H1 (cell line): Measurements from ENCODE around the gene KCNC2. TPM values are rescaled to one million over a fixed set of nuclear protein-coding genes. Genes with fewer than 3 reads are reported as not detected.

Experiments
- CTCF ChIA-PET: fragments of 300-600 bp; sonication (Branson Sonifier 250); formaldehyde crosslinking; loops from one replicate; lab custom pipeline; 2021; ENCODE audit not compliant: partially characterized antibody; lab: Charles Lee
- POLR2A ChIA-PET: fragments of 300-600 bp; sonication (Branson Sonifier 250); formaldehyde crosslinking; loops from one replicate; lab custom pipeline; 2021; ENCODE audit warnings: inconsistent platforms; ENCODE audit not compliant: partially characterized antibody; lab: Charles Lee
- DNase-seq, 2 experiments: peaks; one replicate each; pipeline versions ENCODE4 v3.0.0 to v3.0.0-alpha.2; 2010 to 2022; ENCODE audit warnings: low spot score in 2 of 2, low read depth in 1 of 2, mixed read lengths in 1 of 2
- FAIRE-seq: peaks from 2 replicates; lab custom pipeline; 2011; peaks lifted over from hg19 to GRCh38; lab: Jason Lieb, UNC
- H2AFZ ChIP-seq: 2 replicates; pipeline ENCODE4 v1.8.1; 2012; ENCODE audit warnings: low read length, inconsistent platforms
- H2AK5ac ChIP-seq: 2 replicates; pipeline ENCODE4 v1.6.1; 2013; ENCODE audit warnings: low read depth, low read length
- H2BK120ac ChIP-seq: replicated peaks from 2 replicates; pipeline ENCODE3; 2013; ENCODE audit warnings: low read depth, low read length, inconsistent platforms
- H2BK12ac ChIP-seq: 2 replicates; pipeline ENCODE4 v1.6.1; 2013; ENCODE audit warnings: low read depth, low read length
- H2BK15ac ChIP-seq: 2 replicates; pipeline ENCODE4 v1.6.1; 2013; ENCODE audit warnings: low read length
- H2BK20ac ChIP-seq: 2 replicates; pipeline ENCODE4 v1.6.1; 2013; ENCODE audit warnings: low read length
- H2BK5ac ChIP-seq: 2 replicates; pipeline ENCODE4 v1.6.1; 2013; ENCODE audit warnings: low read depth, low read length
- H3K14ac ChIP-seq: 2 replicates; pipeline ENCODE4 v1.6.1; 2013; ENCODE audit warnings: inconsistent platforms; ENCODE audit not compliant: insufficient read length
- H3K18ac ChIP-seq: 2 replicates; pipeline ENCODE4 v1.6.1; 2013; ENCODE audit warnings: low read length; ENCODE audit errors: extremely low read depth
- H3K23ac ChIP-seq: 2 replicates; pipeline ENCODE4 v1.6.1; 2013; ENCODE audit warnings: inconsistent platforms; ENCODE audit not compliant: insufficient read length
- H3K23me2 ChIP-seq: 2 replicates; pipeline ENCODE4 v1.6.1; 2013; ENCODE audit warnings: low read depth, low read length
- H3K27ac ChIP-seq: 2 replicates; pipeline ENCODE4 v1.6.1; 2011; ENCODE audit warnings: low read depth, low read length, inconsistent platforms
- H3K27me3 ChIP-seq, 4 experiments: replicated peaks in 1 of 4; 1 replicate in 1 of 4; 2 replicates in 3 of 4; pipeline versions ENCODE4 v1.6.1 to v1.8.1; 2011 to 2013; ENCODE audit warnings: low read length in 3 of 4, mild to moderate bottlenecking in 3 of 4, inconsistent platforms in 2 of 4, mixed read lengths in 2 of 4, moderate library complexity in 1 of 4; ENCODE audit not compliant: control insufficient read depth in 3 of 4, insufficient read depth in 3 of 4; ENCODE audit errors: extremely low read depth in 1 of 4
- H3K36me3 ChIP-seq, 4 experiments: 2 replicates each; pipeline versions ENCODE4 v1.6.1 to v1.8.1; 2011 to 2013; ENCODE audit warnings: mild to moderate bottlenecking in 4 of 4, low read length in 3 of 4, moderate library complexity in 2 of 4, control low read depth in 1 of 4, inconsistent platforms in 1 of 4; ENCODE audit not compliant: insufficient read depth in 4 of 4, control insufficient read depth in 2 of 4
- H3K4ac ChIP-seq: replicated peaks from 2 replicates; pipeline ENCODE3; 2013; ENCODE audit warnings: low read length, low read depth, mixed read lengths, inconsistent platforms; ENCODE audit not compliant: insufficient read length
- H3K4me1 ChIP-seq, 4 experiments: replicated peaks in 1 of 4; 1 replicate in 1 of 4; 2 replicates in 3 of 4; pipeline versions ENCODE4 v1.6.1 to v1.8.1; 2011 to 2013; ENCODE audit warnings: low read length in 3 of 4, inconsistent platforms in 2 of 4, mixed read lengths in 1 of 4; ENCODE audit not compliant: insufficient read depth in 4 of 4, control insufficient read depth in 3 of 4
- H3K4me2 ChIP-seq, 2 experiments: 2 replicates each; pipeline versions ENCODE4 v1.6.1 to v1.8.1; 2011 to 2013; ENCODE audit warnings: low read depth in 2 of 2, low read length in 2 of 2, control low read depth in 1 of 2, inconsistent platforms in 1 of 2, mild to moderate bottlenecking in 1 of 2; ENCODE audit not compliant: insufficient read depth in 1 of 2
- H3K4me3 ChIP-seq, 4 experiments: fragments of 200-600, 300-600 bp in 1 of 4; sonication (generic), shearing (Covaris generic), sonication (Bioruptor Twin) in 1 of 4; 2 replicates each; pipeline versions ENCODE4 v1.5.1 to v1.8.1; 2011 to 2016; ENCODE audit warnings: low read length in 4 of 4, low read depth in 3 of 4, control low read depth in 2 of 4, inconsistent platforms in 2 of 4, mild to moderate bottlenecking in 2 of 4, mixed read lengths in 1 of 4, moderate library complexity in 1 of 4; ENCODE audit not compliant: insufficient read depth in 2 of 4; ENCODE audit errors: extremely low read depth in 1 of 4
- H3K56ac ChIP-seq: replicated peaks from 2 replicates; pipeline ENCODE3; 2013; ENCODE audit warnings: low read depth, mild to moderate bottlenecking, mixed read lengths, low read length, inconsistent platforms; ENCODE audit not compliant: insufficient read length
- H3K79me1 ChIP-seq: 2 replicates; pipeline ENCODE4 v1.6.1; 2013; ENCODE audit warnings: low read depth, low read length, control low read depth
- H3K79me2 ChIP-seq, 2 experiments: 2 replicates each; pipeline versions ENCODE4 v1.6.1 to v1.8.1; 2012 to 2013; ENCODE audit warnings: low read length in 2 of 2, mild to moderate bottlenecking in 2 of 2, inconsistent platforms in 1 of 2; ENCODE audit not compliant: insufficient read depth in 2 of 2, control insufficient read depth in 1 of 2
- H3K9ac ChIP-seq, 4 experiments: replicated peaks in 1 of 4; 1 replicate in 1 of 4; 2 replicates in 3 of 4; pipeline versions ENCODE4 v1.6.1 to v1.8.1; 2011 to 2013; ENCODE audit warnings: low read depth in 3 of 4, low read length in 3 of 4, control low read depth in 2 of 4, mild to moderate bottlenecking in 2 of 4, moderate library complexity in 2 of 4, inconsistent platforms in 1 of 4; ENCODE audit errors: extremely low read depth in 1 of 4
- H3K9me3 ChIP-seq, 2 experiments: 2 replicates each; pipeline versions ENCODE4 v1.6.1 to v1.8.1; 2012 to 2013; ENCODE audit warnings: mild to moderate bottlenecking in 2 of 2, moderate library complexity in 2 of 2, control low read depth in 1 of 2, inconsistent platforms in 1 of 2, low read depth in 1 of 2, low read length in 1 of 2, mixed read lengths in 1 of 2; ENCODE audit not compliant: insufficient read depth in 2 of 2
- H4K20me1 ChIP-seq, 2 experiments: replicated peaks in 1 of 2; 2 replicates each; pipeline versions ENCODE3 to v1.8.1; 2011 to 2013; ENCODE audit warnings: inconsistent platforms in 2 of 2, low read length in 2 of 2, mild to moderate bottlenecking in 1 of 2; ENCODE audit not compliant: insufficient read depth in 2 of 2, control insufficient read depth in 1 of 2
- H4K5ac ChIP-seq: 2 replicates; pipeline ENCODE4 v1.6.1; 2013; ENCODE audit warnings: low read length, low read depth, mixed read lengths, inconsistent platforms; ENCODE audit not compliant: insufficient read length
- H4K8ac ChIP-seq: 2 replicates; pipeline ENCODE4 v1.8.0; 2013; ENCODE audit warnings: mild to moderate bottlenecking, moderate library complexity, low read length, inconsistent platforms; ENCODE audit not compliant: insufficient read depth; ENCODE audit errors: extremely low read depth
- H4K91ac ChIP-seq: replicated peaks from 2 replicates; pipeline ENCODE3; 2013; ENCODE audit warnings: low read length, mixed read lengths, inconsistent platforms; ENCODE audit not compliant: insufficient read length
- CHD2 ChIP-seq: IDR thresholded peaks from 2 replicates; pipeline ENCODE4 v1.6.1; 2012; ENCODE audit warnings: low read length, improper control_type of control experiment
- EGR1 ChIP-seq: IDR thresholded peaks from 2 replicates; pipeline ENCODE4 v1.6.1; 2011; ENCODE audit warnings: low read depth, low read length, borderline replicate concordance
- EZH2 ChIP-seq: fragments of 200-600 bp; sonication (generic); IDR thresholded peaks from 2 replicates; pipeline ENCODE4 v1.7.1; 2012; ENCODE audit warnings: low read depth, mild to moderate bottlenecking, moderate library complexity, low read length, inconsistent platforms; ENCODE audit not compliant: severe bottlenecking
- KDM5A ChIP-seq: fragments of 200-600 bp; IDR thresholded peaks from 2 replicates; pipeline ENCODE4 v1.7.1; 2012; ENCODE audit warnings: mild to moderate bottlenecking, low read length, inconsistent platforms, mixed read lengths
- MAFK ChIP-seq: IDR thresholded peaks from 2 replicates; pipeline ENCODE4 v1.6.1; 2012; ENCODE audit warnings: low read depth, mild to moderate bottlenecking, improper control_type of control experiment, low read length
- NANOG ChIP-seq: IDR thresholded peaks from 2 replicates; pipeline ENCODE4 v1.6.1; 2011; ENCODE audit warnings: low read length, low read depth, mild to moderate bottlenecking, inconsistent platforms; ENCODE audit not compliant: insufficient read depth, poor library complexity, severe bottlenecking
- RAD21 ChIP-seq, 2 experiments: IDR thresholded peaks in 1 of 2; conservative IDR thresholded peaks in 1 of 2; 2 replicates each; pipeline ENCODE4 v1.6.1; 2011; ENCODE audit warnings: low read depth in 2 of 2, low read length in 2 of 2, improper control_type of control experiment in 1 of 2, inconsistent platforms in 1 of 2, mild to moderate bottlenecking in 1 of 2, moderate library complexity in 1 of 2
- RBBP5 ChIP-seq: IDR thresholded peaks from 2 replicates; pipeline ENCODE4 v1.7.1; 2012; ENCODE audit warnings: low read depth, mild to moderate bottlenecking, inconsistent platforms, low read length, moderate library complexity, borderline replicate concordance
- RXRA ChIP-seq: IDR thresholded peaks from 2 replicates; pipeline ENCODE4 v1.6.1; 2011; ENCODE audit warnings: low read depth, mild to moderate bottlenecking, low read length, moderate library complexity; ENCODE audit not compliant: insufficient read depth
- TBP ChIP-seq: IDR thresholded peaks from 2 replicates; pipeline ENCODE4 v1.6.1; 2011; ENCODE audit warnings: low read depth, low read length, improper control_type of control experiment
- WGBS, 2 experiments: shearing (Covaris generic) in 1 of 2; methylation state at CpG; one replicate each; pipeline versions ENCODE4 v1.1.6 to v1.1.7; 2013 to 2015; ENCODE audit warnings: low lambda C conversion rate in 2 of 2, mixed read lengths in 2 of 2, inconsistent platforms in 1 of 2, low coverage in 1 of 2, missing lambda C conversion rate in 1 of 2; ENCODE audit not compliant: insufficient replicate concordance in 2 of 2, insufficient coverage in 1 of 2, insufficient read length in 1 of 2; ENCODE audit errors: extremely low coverage in 1 of 2, missing lambda C conversion rate in 1 of 2; 5-methylcytosine and 5-hydroxymethylcytosine counted together
- polyA plus RNA-seq, 7 experiments: library from polyadenylated mRNA; depleted of rRNA in 3 of 7; stranded (reverse) in 5 of 7; unstranded in 2 of 7; fragments of >200 nt in 5 of 7; fragments of 200-250 nt in 2 of 7; gene quantifications; 1 replicate in 5 of 7; 2 replicates in 1 of 7; 4 replicates in 1 of 7; pipeline versions ENCODE4 v1.2.1 to v1.2.3, GENCODE V29; 2011 to 2013; ENCODE audit warnings: missing spikeins in 2 of 7, mixed read lengths in 2 of 7
- total RNA-seq: library from RNA; stranded (reverse); fragmentation: NEBNext Ultra II Directional; extraction: Animal tissue kit (Norgen Biotek cat#: 25700); gene quantifications from 2 replicates; pipeline ENCODE4 v1.2.1, GENCODE V29; 2021

KCNC2 gene
- total and polyA plus RNA-seq, 2 of the 8 experiments (the other 6 are each of a cell fraction or from before 2014, with no cell fraction given) = 0.03 TPM; not detected in 1

DNA sequence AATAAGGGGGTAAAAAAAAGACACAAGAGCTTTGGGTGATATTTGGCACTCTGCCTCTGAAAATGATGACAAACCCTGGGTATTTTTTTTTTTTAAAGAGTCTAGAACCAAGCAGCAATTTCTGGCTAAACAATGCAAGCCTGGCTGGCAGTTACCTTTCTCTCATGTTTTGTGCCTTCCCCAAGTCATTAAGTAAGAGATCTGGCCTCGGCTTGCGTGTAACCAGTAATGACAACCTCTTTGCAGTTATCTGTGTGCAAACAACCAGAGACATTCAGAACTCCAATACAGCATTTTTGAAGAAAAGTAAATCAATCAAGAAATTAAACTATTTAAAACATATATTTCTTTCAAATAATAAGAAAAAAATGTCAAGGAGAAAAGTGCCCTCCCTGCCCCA, 167.5 kb downstream of the KCNC2 start:
- Histone ChIP-seq H3K4me1 (no peaks in the 10 kb centered on the region), H3K4me3 (no peak overlapping the region), H3K56ac (no peak overlapping the region), H3K27me3 (no peaks in the 10 kb centered on the region), H2BK5ac (no peak overlapping the region), H3K9ac (no peak overlapping the region), H3K18ac (no peak overlapping the region), H3K4ac (no peak overlapping the region), H4K20me1 (no peaks in the 10 kb centered on the region), H3K23ac (no peak overlapping the region), H3K36me3 (no peaks in the 10 kb centered on the region), H3K9me3 (no peaks in the 10 kb centered on the region), H3K23me2 (no peaks in the 10 kb centered on the region), H3K4me2 (no peak overlapping the region), H3K14ac (no peak overlapping the region), H3K27ac (no peak overlapping the region), H4K8ac (no peak overlapping the region), H2BK15ac (no peak overlapping the region), H2AK5ac (no peak overlapping the region), H3K79me2 (no peaks in the 10 kb centered on the region), H4K91ac (no peak overlapping the region), H4K5ac (no peak overlapping the region), H2BK12ac (no peak overlapping the region), H2AFZ (no peak overlapping the region), H2BK120ac (no peak overlapping the region), H3K79me1 (no peaks in the 10 kb centered on the region), H2BK20ac (no peak overlapping the region)
- 96% methylated on average over 2 of the region's 2 CpGs; no CpG with 5 or more reads in 1 of the 2 experiments for WGBS, 2 experiments
- CTCF ChIA-PET = no interaction called here
- no peak for DNase-seq
- TF ChIP-seq TBP (no peak), EZH2 (no peak), MAFK (no peak), RBBP5 (no peak), RXRA (no peak), NANOG (no peak), CHD2 (no peak), RAD21 (IDR thresholded peaks at IDR 0.05 in 1 of 2, conservative IDR thresholded peaks at IDR 0.05 in 1 of 2; ENCODE audit: low read depth in 2 of 2, low read length in 2 of 2) (no peak), KDM5A (no peak), EGR1 (no peak)
- FAIRE-seq = no peak
- POLR2A ChIA-PET = no interaction called here
